NK-92 treated with Interleukin-12 subunit alpha and Interleukin-12 subunit beta, amount 100 ng/mL, for 24 hours (cell line): ENCODE measurements around the gene MCTP1.

Experiments
- DNase-seq: peaks from one replicate; lab custom pipeline; 2025; lab: John Stamatoyannopoulos, UW

Gene MCTP1

GRCh38 chr5:94944160-94944559 is 340.7 kb downstream of the MCTP1 start:
- no peak for DNase-seq

GRCh38 chr5:94941122-94941755 is 343.7 kb downstream of the MCTP1 start:
- no peak for DNase-seq

DNA sequence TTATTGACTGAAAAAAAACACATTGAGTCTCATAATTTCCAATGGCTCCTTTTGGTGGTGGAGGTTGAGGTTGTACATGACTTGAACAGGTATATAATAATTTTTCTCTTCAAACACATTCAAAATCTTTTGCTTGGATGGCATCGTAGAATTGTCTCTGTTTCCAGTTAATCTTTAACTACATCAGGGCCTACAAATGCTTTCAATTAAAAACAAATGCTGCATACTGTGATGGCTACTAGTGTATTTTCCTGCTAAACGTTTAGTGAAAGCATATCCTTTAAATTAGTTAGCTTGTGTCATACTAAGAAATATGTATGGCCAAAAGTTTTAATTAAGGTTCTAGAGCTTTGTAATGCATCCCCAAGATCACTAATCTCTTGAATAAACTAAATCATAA is 352.6 kb downstream of the MCTP1 start:
- DNase-seq, result no peak

- no peak for DNase-seq
These were observed 356.0 kb downstream of the MCTP1 start for GRCh38 chr5:94928891-94929290.

DNA sequence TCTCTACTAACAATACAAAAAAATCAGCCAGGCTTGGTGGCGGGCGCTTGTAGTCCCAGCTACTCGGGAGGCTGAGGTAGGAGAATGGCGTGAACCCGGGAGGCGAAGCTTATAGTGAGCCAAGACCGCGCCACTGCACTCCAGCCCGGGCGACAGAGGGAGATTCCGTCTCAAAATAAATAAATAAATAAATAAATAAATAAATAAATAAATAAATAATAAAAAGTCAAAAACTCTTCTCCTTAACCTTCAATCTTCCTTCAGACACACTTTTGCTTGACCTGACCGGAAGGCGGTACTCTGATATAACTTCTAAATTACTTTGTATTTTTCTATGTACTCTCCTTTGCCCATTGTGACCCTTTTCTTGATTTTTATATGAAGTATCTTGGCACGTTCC is 364.3 kb downstream of the MCTP1 start:
- DNase-seq, result no peak

GRCh38 chr5:94916619-94917018 is 368.3 kb downstream of the MCTP1 start:
- no peak for DNase-seq

- no peak for DNase-seq
These were observed 373.6 kb downstream of the MCTP1 start for GRCh38 chr5:94911276-94911675.

DNA sequence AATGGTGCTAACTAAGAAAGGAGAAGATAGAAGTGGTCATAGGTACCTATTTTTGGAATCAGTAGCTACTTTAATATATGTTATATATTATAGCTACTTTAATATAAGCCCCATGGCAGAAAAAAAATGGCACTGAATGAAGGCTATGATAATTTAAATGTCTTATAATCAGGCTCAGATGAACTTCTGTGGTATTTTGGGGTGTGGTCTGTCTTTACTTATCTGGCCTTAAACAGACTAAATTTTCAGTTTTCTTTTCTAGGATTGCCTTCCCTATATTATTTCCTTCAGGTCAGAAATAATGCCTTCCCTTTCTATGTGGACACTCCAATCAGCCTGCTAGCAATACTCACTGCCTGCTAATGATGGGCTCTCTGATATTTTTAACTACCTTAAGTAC is 374.2 kb downstream of the MCTP1 start:
- no peak for DNase-seq

- no peak for DNase-seq
These were observed 375.9 kb downstream of the MCTP1 start for GRCh38 chr5:94908889-94909480.

GRCh38 chr5:94906750-94907149 is 378.1 kb downstream of the MCTP1 start:
- DNase-seq, result no peak

DNA sequence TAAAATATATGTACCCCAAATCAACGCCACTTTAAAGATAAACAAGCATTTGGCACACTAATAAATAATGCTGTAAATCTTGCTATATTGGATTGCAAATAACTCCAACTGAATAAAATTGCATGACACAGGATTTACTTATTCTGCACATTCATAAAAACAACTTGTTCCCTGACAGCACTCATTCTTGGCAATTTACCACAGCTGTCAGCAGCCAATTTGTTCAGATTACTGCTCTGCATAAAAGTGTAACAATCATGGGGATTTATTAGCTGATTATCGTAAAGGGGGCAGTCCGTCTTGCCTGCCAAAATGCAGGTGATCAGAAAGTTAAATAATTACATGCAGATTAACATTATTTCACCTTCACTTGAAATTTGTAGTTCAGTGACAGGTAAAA is 381.2 kb downstream of the MCTP1 start:
- no peak for DNase-seq

DNA sequence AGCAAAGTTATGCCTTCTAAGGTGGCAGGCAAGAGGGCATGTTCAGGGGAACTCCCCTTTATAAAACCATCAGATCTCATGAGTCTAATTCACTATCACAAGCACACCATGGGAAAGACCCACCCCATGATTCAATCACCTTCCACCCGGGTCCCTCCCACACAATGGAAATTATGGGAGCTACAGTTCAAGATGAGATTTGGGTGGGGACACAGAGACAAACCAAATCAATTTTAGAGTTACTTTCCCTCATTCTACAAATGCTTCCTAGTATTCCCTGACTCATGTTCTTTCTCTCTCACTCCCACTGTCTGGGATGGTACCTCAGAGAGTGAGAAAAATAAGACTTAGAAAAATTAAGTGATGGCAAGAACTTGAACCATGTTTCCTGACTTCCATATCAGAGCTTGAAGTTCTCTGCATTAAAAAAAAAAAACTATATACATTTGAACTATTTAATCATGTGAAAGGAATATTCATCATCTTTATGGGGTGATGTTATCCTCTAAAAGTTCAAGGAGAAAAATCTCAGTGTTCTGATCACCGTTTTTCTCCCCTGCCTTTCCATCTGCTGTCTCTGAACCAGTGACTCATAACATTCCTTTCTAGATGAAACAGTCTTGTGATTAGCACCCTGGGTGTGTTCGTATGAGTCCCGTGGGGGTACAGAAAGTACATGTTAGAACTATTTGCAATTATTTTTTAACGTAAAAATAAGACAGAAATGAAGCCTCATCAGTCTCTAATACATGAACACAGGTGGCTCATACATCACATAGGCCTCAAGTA is 383.5 kb downstream of the MCTP1 start:
- DNase-seq, result no peak

GRCh38 chr5:94900006-94900505 is 384.8 kb downstream of the MCTP1 start:
- DNase-seq, result no peak

DNA sequence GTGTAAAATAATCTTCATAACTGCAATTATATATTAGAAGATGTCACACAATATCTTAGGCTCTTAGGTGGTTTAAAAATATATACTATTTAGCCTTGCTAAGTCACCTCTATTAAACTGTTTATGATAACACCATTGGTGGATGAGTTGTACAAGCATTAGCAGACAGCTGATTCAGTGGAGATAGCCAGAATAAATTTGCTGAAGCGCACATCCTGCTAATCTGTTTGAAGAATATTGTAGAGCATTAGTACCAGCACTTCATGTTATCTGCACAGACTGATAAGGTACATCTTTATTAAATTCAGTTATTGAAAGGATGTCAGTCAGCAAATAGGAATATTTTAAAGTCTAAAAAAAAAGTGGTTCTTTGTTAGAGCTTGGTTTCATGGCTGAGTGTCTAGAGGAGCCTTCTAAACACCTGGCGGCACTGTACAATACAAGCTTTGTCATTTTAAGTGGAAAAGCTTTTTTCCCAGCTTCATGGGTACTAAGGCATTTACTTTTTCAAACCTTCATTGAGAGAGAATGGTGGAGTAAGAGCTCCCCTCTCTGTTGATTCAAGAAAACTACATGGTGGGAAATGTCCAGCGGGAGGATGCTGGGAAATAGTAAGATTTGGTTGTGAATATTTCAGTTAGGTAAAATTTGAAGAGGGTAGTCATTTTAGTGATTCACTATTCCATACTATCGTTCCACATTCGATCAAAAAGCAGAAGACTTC is 391.3 kb downstream of the MCTP1 start:
- DNase-seq, result no peak

- no peak for DNase-seq
These were observed 392.9 kb downstream of the MCTP1 start for GRCh38 chr5:94891972-94892371.

DNA sequence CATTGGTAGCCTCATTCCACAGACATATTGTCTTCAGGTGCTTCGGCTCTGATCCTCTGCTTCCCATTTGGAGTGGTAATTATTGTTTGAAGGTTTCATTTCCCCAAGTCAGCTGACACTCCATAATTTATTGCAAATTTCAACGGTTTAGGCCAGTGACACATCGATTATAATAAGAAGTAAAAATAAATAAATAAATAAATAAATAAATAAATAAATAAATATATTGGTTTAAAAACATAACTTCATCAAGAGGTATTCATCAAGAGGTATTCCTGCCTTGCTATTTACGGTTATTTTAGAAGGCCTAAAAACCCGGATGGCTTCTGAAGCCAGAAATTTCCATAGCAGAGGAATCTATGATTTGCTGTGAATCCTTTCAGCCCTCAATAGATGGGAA is 393.3 kb downstream of the MCTP1 start:
- no peak for DNase-seq

GRCh38 chr5:94890907-94891306 is 394.0 kb downstream of the MCTP1 start:
- DNase-seq, result no peak

DNA sequence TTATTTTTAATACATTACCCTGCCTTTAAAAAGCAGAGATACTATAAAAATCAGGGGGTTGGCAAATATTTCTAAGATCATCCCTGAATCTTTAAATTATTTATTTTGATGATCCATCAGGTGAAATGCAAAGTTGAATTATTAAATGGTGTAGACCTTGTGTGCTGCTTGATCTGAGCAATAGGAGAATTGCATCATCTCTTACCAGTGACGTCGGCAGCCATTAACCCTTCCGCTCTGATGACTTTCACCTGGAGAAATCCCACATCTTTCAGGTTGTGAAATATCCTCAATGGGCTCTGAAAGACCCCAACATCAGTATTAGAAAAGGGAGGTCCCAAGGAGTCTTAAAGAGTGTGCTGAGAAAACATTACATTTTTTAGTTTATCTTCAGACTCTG is 396.2 kb downstream of the MCTP1 start:
- DNase-seq, result no peak

DNA sequence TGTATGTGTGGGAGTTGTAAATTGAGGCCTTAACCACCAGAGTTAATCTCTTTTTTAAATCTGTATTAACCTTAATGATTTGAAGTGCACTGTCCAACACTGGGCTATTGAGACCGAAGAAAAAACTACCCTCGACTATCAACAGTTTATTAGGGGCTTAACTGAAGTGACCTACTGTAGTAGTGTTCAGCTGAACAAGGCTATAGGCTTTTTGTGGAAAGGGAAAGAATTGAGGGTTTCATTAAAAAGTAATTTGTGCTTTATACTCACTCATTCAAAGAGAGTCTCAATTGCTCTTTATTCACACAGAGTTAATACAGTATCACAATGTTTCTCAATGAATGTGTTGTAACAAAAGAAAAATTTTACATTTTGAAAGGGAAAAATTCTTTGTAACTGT is 399.0 kb downstream of the MCTP1 start:
- DNase-seq, result no peak

GRCh38 chr5:94884311-94884710 is 400.6 kb downstream of the MCTP1 start:
- DNase-seq, result no peak

DNA sequence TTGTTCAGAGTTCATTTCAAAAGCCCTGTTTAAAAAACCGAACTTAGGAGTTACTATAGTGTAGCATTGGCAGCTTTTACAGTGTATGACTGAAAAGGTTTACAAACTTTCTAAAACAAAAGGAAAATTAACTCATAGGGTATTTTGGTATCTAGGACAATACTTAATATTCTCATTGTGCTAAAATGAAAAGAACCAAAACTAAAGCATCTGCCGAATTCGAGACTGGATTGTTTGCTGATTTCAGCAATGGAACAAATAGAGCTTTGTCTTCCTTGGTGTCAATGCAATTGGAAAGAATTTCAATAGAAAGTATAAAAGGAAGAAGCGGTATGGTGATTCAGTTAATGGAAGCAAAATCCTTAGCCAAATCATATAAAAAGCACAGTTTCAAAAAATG is 412.4 kb downstream of the MCTP1 start:
- DNase-seq, result no peak

DNA sequence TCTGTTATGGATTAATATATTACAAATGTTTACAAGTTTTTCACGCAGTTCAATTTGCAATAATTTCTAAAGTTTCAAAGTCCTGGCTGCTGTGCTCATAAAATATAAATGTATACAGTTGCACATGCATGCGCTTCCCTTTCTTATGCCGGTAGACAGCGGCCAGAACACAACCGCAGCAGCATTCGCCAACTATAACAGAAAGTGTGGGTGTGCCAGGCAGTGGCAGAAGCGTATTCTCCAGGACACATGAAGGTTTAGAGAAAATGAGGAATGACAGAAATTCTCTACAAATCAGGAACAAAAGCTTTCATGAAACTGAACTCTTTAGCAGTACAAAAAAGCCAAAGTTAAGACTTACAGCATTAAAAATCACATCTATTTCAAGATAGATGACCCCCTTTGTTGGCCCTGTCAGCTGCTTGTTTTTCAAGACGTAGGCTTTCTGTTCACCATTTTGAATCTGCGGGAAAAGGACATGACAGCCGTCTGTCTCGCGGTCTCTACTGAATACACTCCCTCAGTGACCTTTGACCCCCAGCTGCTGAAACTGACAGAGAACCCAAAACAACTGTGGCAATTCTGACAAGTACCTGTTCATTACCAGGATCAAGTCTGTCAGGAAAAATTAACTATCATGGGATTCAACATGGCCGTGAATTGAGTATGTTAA is 414.2 kb downstream of the MCTP1 start:
- DNase-seq, result no peak
